ENCODE measurements around the gene RBAK. TPM values are rescaled to one million over a fixed set of nuclear protein-coding genes. Genes with fewer than 3 reads are reported as not detected.
"Not testable (repeated sequence)": the region's sequence is repeated elsewhere in the genome, so short reads cannot be mapped to it uniquely, and the experiment has no call there.

The RBAK gene
- total RNA-seq, 1 donor from 2014 or later: 9.3 TPM

- Histone ChIP-seq H3K9me3 (no peaks in the 10 kb centered on the region), H3K27ac (no peak overlapping the region), H3K4me3 (no peak overlapping the region), H3K4me1 (no peaks in the 10 kb centered on the region), H3K36me3 (no peaks in the 10 kb centered on the region), H3K27me3 (no peaks in the 10 kb centered on the region)
- no peak for DNase-seq (ENCODE audit: extremely low spot score in 2 of 2)
- TF ChIP-seq POLR2A (IDR thresholded peaks at IDR 0.05) (no peak), CTCF (IDR thresholded peaks at IDR 0.05) (no peak), POLR2AphosphoS5 (IDR thresholded peaks at IDR 0.05; ENCODE audit: insufficient read depth in 1 of 2, low read depth in 1 of 2) (no peak)
- intact Hi-C loops (cut with DNase I): no loop called here
Observed at GRCh38 chr7:5020098-5020497, 25.6 kb upstream of the RBAK start.

GRCh38 chr7:5020976-5021550 lies 24.6 kb upstream of the RBAK start:
- H3K4me1 ChIP-seq; H3K9me3 ChIP-seq; H3K27me3 ChIP-seq; H3K36me3 ChIP-seq; H3K4me3 ChIP-seq; intact Hi-C loops (cut with DNase I); DNase-seq (ENCODE audit: extremely low spot score in 2 of 2); H3K27ac ChIP-seq: not testable (repeated sequence)

- H3K9me3 ChIP-seq; intact Hi-C loops (cut with DNase I); DNase-seq (ENCODE audit: extremely low spot score in 2 of 2); H3K36me3 ChIP-seq; H3K4me3 ChIP-seq; H3K27me3 ChIP-seq; H3K27ac ChIP-seq; H3K4me1 ChIP-seq: not testable (repeated sequence)
Observed at GRCh38 chr7:5023626-5024025, 22.0 kb upstream of the RBAK start.

DNA sequence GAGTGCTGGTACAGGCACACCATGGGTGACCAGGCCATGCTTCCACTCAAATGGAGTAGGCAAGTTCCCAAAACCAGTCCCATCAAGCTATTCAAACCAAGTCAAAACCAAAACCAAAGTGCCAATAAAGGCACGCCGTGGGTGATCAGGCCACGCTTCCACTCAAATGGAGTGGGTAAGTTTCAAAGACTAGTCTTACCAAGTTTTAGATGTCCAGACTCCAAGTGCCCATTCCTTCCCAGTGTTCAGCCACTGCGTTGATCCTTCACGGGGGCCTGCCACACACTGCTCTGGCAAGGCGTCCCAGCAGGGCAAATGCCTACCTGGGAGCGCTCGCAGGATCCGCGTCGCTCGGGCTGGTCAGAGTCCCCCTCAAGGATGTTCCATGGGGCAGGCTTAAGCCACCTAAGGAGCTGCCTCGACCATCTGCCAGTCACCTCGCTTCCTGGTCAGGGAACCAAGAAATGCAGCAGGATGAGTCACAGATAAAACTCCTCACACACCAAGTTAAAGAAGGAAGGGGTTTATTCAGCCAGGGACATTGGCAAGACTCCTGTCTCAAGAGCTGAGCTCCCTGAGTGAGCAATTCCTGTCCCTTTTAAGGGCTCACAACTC lies 17.8 kb upstream of the RBAK start:
- intact Hi-C loops (cut with DNase I); H3K4me1 ChIP-seq; H3K27ac ChIP-seq; H3K4me3 ChIP-seq; DNase-seq (ENCODE audit: extremely low spot score in 2 of 2); H3K36me3 ChIP-seq; H3K9me3 ChIP-seq; H3K27me3 ChIP-seq: not testable (repeated sequence)

GRCh38 chr7:5033186-5033585 lies 12.5 kb upstream of the RBAK start:
- H3K9me3 ChIP-seq; intact Hi-C loops (cut with DNase I); DNase-seq (ENCODE audit: extremely low spot score in 2 of 2); H3K27me3 ChIP-seq; H3K4me1 ChIP-seq; H3K4me3 ChIP-seq; H3K27ac ChIP-seq; H3K36me3 ChIP-seq: not testable (repeated sequence)

GRCh38 chr7:5035276-5035675 lies 10.4 kb upstream of the RBAK start:
- DNase-seq (ENCODE audit: extremely low spot score in 2 of 2): no peak
- no peaks in the 10 kb centered on the region for H3K9me3 ChIP-seq
- intact Hi-C loops (cut with DNase I): no loop called here
- no peak for TF ChIP-seq POLR2AphosphoS5 (IDR thresholded peaks at IDR 0.05; ENCODE audit: insufficient read depth in 1 of 2, low read depth in 1 of 2)
- no peak for TF ChIP-seq CTCF (IDR thresholded peaks at IDR 0.05)
- no peak for TF ChIP-seq POLR2A (IDR thresholded peaks at IDR 0.05)
- H3K27me3 ChIP-seq: no peaks in the 10 kb centered on the region
- H3K4me1 ChIP-seq: no peaks in the 10 kb centered on the region
- no peak overlapping the region for H3K27ac ChIP-seq
- H3K36me3 ChIP-seq: no peaks in the 10 kb centered on the region
- no peak overlapping the region for H3K4me3 ChIP-seq

- Histone ChIP-seq H3K27me3 (no peaks in the 10 kb centered on the region), H3K9me3 (no peaks in the 10 kb centered on the region), H3K36me3 (no peaks in the 10 kb centered on the region), H3K4me1 (no peaks in the 10 kb centered on the region), H3K4me3 (no peak overlapping the region), H3K27ac (no peak overlapping the region)
- peak in 1 of 2 donors; percentile 77 for DNase-seq (ENCODE audit: extremely low spot score in 2 of 2)
- intact Hi-C loops (cut with DNase I): no loop called here
- no peak for TF ChIP-seq CTCF (IDR thresholded peaks at IDR 0.05)
- no peak for TF ChIP-seq POLR2A (IDR thresholded peaks at IDR 0.05)
- no peak for TF ChIP-seq POLR2AphosphoS5 (IDR thresholded peaks at IDR 0.05; ENCODE audit: insufficient read depth in 1 of 2, low read depth in 1 of 2)
Observed at GRCh38 chr7:5036446-5036845, 9.2 kb upstream of the RBAK start.

Data from vagina (tissue), 2 donors.